Esophagus (tissue), 2 donors: ENCODE results near the gene DES. TPM values are rescaled to one million over a fixed set of nuclear protein-coding genes. Genes with fewer than 3 reads are reported as not detected.
A peak's percentile ranks its signal among the peaks of the same experiment; 100 is the strongest.

Experiments
- H3K27ac ChIP-seq, 2 donors: one replicate each; pipeline ENCODE4 v1.5.1; 2013; ENCODE audit warnings: low read depth in 2 of 2, mild to moderate bottlenecking in 2 of 2, inconsistent platforms in 1 of 2, low read length in 1 of 2, moderate library complexity in 1 of 2
- H3K27me3 ChIP-seq, 2 donors: one replicate each; pipeline ENCODE4 v1.6.1; 2013; ENCODE audit warnings: low read length in 2 of 2, control low read depth in 1 of 2, mild to moderate bottlenecking in 1 of 2; ENCODE audit not compliant: insufficient read depth in 2 of 2, control insufficient read depth in 1 of 2
- H3K36me3 ChIP-seq, 2 donors: one replicate each; pipeline ENCODE4 v1.6.1; 2013; ENCODE audit warnings: low read length in 1 of 2; ENCODE audit not compliant: control insufficient read depth in 2 of 2, insufficient read depth in 2 of 2
- H3K4me1 ChIP-seq, 2 donors: one replicate each; pipeline ENCODE4 v1.6.1; 2013; ENCODE audit warnings: low read length in 1 of 2; ENCODE audit not compliant: control insufficient read depth in 2 of 2, insufficient read depth in 2 of 2
- H3K4me3 ChIP-seq, 2 donors: one replicate each; pipeline ENCODE4 v1.5.1; 2013; ENCODE audit warnings: low read length in 2 of 2, mild to moderate bottlenecking in 2 of 2, low read depth in 1 of 2, moderate library complexity in 1 of 2
- H3K9me3 ChIP-seq, 2 donors: one replicate each; pipeline ENCODE4 v1.6.1; 2013; ENCODE audit warnings: mild to moderate bottlenecking in 2 of 2, low read depth in 1 of 2, low read length in 1 of 2, moderate library complexity in 1 of 2; ENCODE audit not compliant: control insufficient read depth in 2 of 2, insufficient read depth in 1 of 2
- WGBS, 2 donors: extraction: QIAGEN DNeasy Blood & Tissue Kit; methylation state at CpG; one replicate each; pipeline ENCODE4 v1.1.7; 2013; 5-methylcytosine and 5-hydroxymethylcytosine counted together
- polyA plus RNA-seq, 2 donors: library from polyadenylated mRNA; stranded (reverse); fragments of 200-250 nt; gene quantifications; one replicate each; pipeline ENCODE4 v1.2.3, GENCODE V29; 2013
- donor health status: healthy with polysubstance abuse.
- donor health status: Bipolar disorder and iron deficiency.

DES gene
- polyA plus RNA-seq, 2 donors = 672 to 686 TPM

DNA sequence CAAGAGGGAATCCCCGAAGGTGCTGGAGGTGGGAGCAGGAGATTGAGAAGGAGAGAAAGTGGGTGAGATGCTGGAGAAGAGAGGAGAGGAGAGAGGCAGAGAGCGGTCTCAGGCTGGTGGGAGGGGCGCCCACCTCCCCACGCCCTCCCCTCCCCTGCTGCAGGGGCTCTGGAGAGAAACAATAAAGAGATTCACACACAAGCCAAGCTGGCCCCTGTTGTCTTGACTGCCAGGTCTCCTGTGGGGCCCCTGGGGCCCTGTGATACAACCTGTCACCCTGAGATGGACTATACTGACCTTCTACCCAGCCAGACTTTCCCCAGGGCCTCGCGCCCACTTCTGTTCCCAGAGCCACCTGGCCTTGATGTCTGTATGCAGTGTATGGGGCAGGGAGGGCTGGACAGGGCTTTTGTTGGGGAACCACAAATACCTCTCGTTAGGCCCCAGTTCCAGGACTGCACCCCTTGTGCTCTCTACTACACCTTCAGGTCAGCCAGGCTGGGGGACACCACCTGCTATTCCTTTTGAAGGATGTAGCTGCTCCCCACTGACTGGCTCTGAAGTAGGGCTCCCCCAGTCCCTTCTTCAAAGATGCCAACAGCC, 8.5 kb downstream of the DES start:
- 81 to 85% methylated on average over 7 of the region's 7 CpGs for WGBS, 2 donors
- H3K27ac ChIP-seq = peak overlapping the region in 1 of 2 donors; percentile 38
- no peak overlapping the region for H3K4me3 ChIP-seq
- no peaks in the 10 kb centered on the region for H3K9me3 ChIP-seq
- H3K27me3 ChIP-seq = no peaks in the 10 kb centered on the region
- H3K36me3 ChIP-seq = no peaks in the 10 kb centered on the region
- H3K4me1 ChIP-seq = no peaks in the 10 kb centered on the region

DNA sequence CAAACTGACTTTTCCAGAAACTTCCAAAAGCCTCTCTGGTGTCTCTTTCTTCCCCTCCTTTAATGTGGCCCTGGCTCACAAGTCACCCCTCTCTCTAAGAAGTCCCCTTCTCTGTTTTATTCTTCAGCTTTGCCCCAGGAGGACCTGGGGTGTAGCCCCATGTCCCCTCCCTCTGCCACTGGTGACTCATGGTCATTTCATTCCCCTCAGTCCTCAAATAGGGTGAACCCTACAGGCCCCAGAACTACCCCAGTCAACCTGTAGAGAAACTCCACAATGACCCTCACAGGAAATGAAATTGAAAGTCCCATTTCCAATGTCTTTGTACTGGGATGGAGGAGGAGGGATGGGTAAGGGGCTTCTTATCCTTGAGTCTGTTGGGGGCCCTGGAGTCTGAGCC, 10.3 kb downstream of the DES start:
- Histone ChIP-seq H3K27ac (peak overlapping the region; percentile 36 to 40), H3K27me3 (no peaks in the 10 kb centered on the region), H3K36me3 (no peaks in the 10 kb centered on the region), H3K4me3 (no peak overlapping the region), H3K9me3 (no peaks in the 10 kb centered on the region), H3K4me1 (no peaks in the 10 kb centered on the region)

- no peaks in the 10 kb centered on the region for H3K9me3 ChIP-seq
- no peaks in the 10 kb centered on the region for H3K4me1 ChIP-seq
- no peak overlapping the region for H3K4me3 ChIP-seq
- peak overlapping the region; percentile 33 to 50 for H3K27ac ChIP-seq
- 89% methylated on average over 7 of the region's 7 CpGs for WGBS, 2 donors
- H3K27me3 ChIP-seq = no peaks in the 10 kb centered on the region
- no peaks in the 10 kb centered on the region for H3K36me3 ChIP-seq
Observed at GRCh38 chr2:219429958-219430606, 11.9 kb downstream of the DES start.

- Histone ChIP-seq H3K9me3 (no peaks in the 10 kb centered on the region), H3K36me3 (no peaks in the 10 kb centered on the region), H3K27ac (peak overlapping the region; percentile 33 to 50), H3K4me1 (no peaks in the 10 kb centered on the region), H3K27me3 (peaks cover 0 to 4% of the 10 kb centered on the region in 2 donors), H3K4me3 (no peak overlapping the region)
- 48 to 52% methylated on average over 9 of the region's 9 CpGs for WGBS, 2 donors
Observed at GRCh38 chr2:219430633-219431615, 12.7 kb downstream of the DES start.

- Histone ChIP-seq H3K27me3 (peaks cover 0 to 4% of the 10 kb centered on the region in 2 donors), H3K4me1 (no peaks in the 10 kb centered on the region), H3K27ac (peak overlapping the region; percentile 78), H3K9me3 (no peaks in the 10 kb centered on the region), H3K4me3 (no peak overlapping the region), H3K36me3 (no peaks in the 10 kb centered on the region)
- WGBS, 2 donors = 77% methylated on average over 16 of the region's 16 CpGs
Observed at GRCh38 chr2:219433666-219434467, 15.7 kb downstream of the DES start.

GRCh38 chr2:219434468-219434717, 16.2 kb downstream of the DES start:
- Histone ChIP-seq H3K27me3 (peaks cover 0 to 4% of the 10 kb centered on the region in 2 donors), H3K36me3 (no peaks in the 10 kb centered on the region), H3K4me1 (no peaks in the 10 kb centered on the region), H3K4me3 (no peak overlapping the region), H3K27ac (peak overlapping the region; percentile 78), H3K9me3 (no peaks in the 10 kb centered on the region)
- 49 to 59% methylated on average over 6 to 9 of the region's 9 CpGs for WGBS, 2 donors

- H3K27me3 ChIP-seq = peaks cover 0 to 4% of the 10 kb centered on the region in 2 donors
- whole genome bisulfite sequencing, 2 donors = 9 to 14% methylated on average over 64 to 77 of the region's 77 CpGs
- no peaks in the 10 kb centered on the region for H3K36me3 ChIP-seq
- no peaks in the 10 kb centered on the region for H3K4me1 ChIP-seq
- H3K4me3 ChIP-seq = peak within 1 kb of the TSS in 1 of 2 donors; percentile 5
- H3K27ac ChIP-seq = peak within 1 kb of the TSS; percentile 78
- no peaks in the 10 kb centered on the region for H3K9me3 ChIP-seq
Observed at GRCh38 chr2:219434718-219435525, 16.7 kb downstream of the DES start, which contains the start of gene SPEG. SPEG (plus strand) TSS chr2:219434843; CDS start chr2:219434978, 135 bp downstream.

- Histone ChIP-seq H3K4me3 (no peak overlapping the region), H3K27ac (peak overlapping the region; percentile 78), H3K36me3 (no peaks in the 10 kb centered on the region), H3K9me3 (no peaks in the 10 kb centered on the region), H3K4me1 (no peaks in the 10 kb centered on the region), H3K27me3 (peaks cover 0 to 4% of the 10 kb centered on the region in 2 donors)
- 87 to 90% methylated on average over 6 of the region's 6 CpGs for WGBS, 2 donors
Observed at GRCh38 chr2:219435701-219436100, 17.5 kb downstream of the DES start.
